ENCODE results near the gene C16orf46. TPM values are rescaled to one million over a fixed set of nuclear protein-coding genes. Genes with fewer than 3 reads are reported as not detected.

Gene C16orf46
- polyA plus RNA-seq, 1 of the 3 experiments (the other 2 are of a cell fraction): 1.5 TPM

GRCh38 chr16:81035398-81035974 lies 41.6 kb downstream of the C16orf46 start, which contains the start of gene ATMIN (continued):
- TF ChIP-seq POLR2AphosphoS5 (IDR thresholded peaks at IDR 0.05; ENCODE audit: low read depth, low read length) (no peak; the same call in 1 of the 2 replicates), FOXM1 (IDR thresholded peaks at IDR 0.05; ENCODE audit: low read depth) (no peak), RCOR1 (IDR thresholded peaks at IDR 0.05; ENCODE audit: low read length) (peak; percentile 32; the same call in 1 of the 2 replicates), USF1 (IDR thresholded peaks at IDR 0.05; ENCODE audit: borderline replicate concordance, low read depth) (no peak), RXRA (IDR thresholded peaks at IDR 0.05; ENCODE audit: borderline replicate concordance, low read depth) (no peak), TCF12 (IDR thresholded peaks at IDR 0.05) (no peak), FOSL2 (IDR thresholded peaks at IDR 0.05; ENCODE audit: borderline replicate concordance, low read depth) (no peak), ZBTB33 (IDR thresholded peaks at IDR 0.05; ENCODE audit: borderline replicate concordance, low read depth) (no peak), ELF1 (IDR thresholded peaks at IDR 0.05) (no peak)

- WGBS (ENCODE audit: low lambda C conversion rate): 91% methylated on average over 11 of the region's 11 CpGs
- peaks cover 14 to 17% of the 10 kb centered on the region in 2 experiments for H3K36me3 ChIP-seq (replicated peaks in 1 of 2; ENCODE audit: control insufficient read depth in 1 of 2, insufficient read depth in 2 of 2, low read length in 1 of 2)
- H4K20me1 ChIP-seq (ENCODE audit: insufficient read depth): no peaks in the 10 kb centered on the region
- no peaks in the 10 kb centered on the region for H3K4me1 ChIP-seq (ENCODE audit: control insufficient read depth in 1 of 2, insufficient read depth in 2 of 2, low read depth in 1 of 2, low read length in 1 of 2)
- no peaks in the 10 kb centered on the region for H3K9me3 ChIP-seq
- POLR2A ChIA-PET: interaction anchor here (1.0 kb wide), 1 partner anchor 47 kb away, joined by 3 read pairs; the partner anchor contains the start of gene C16orf46
- peaks cover 7% of the 10 kb centered on the region for H3F3A ChIP-seq (replicated peaks; ENCODE audit: insufficient read depth)
- CTCF ChIA-PET: interaction anchor here (0.9 kb wide), 1 partner anchor 50 kb away, joined by 3 read pairs; no protein-coding TSS in a partner anchor
- H3K27me3 ChIP-seq (ENCODE audit: insufficient read depth): no peaks in the 10 kb centered on the region
- no peak overlapping the region for H3K4me3 ChIP-seq (ENCODE audit: low read depth in 2 of 2, low read length in 1 of 2)
- H3K4me2 ChIP-seq: no peak overlapping the region
- H3K27ac ChIP-seq (ENCODE audit: low read depth in 2 of 2, low read length in 1 of 2): no peak overlapping the region
- H3K9ac ChIP-seq: no peak overlapping the region
- no peak for DNase-seq
- no peaks in the 10 kb centered on the region for H3K79me2 ChIP-seq (ENCODE audit: insufficient read depth)
- H2AFZ ChIP-seq (ENCODE audit: low read depth): no peak overlapping the region
- H3K9me2 ChIP-seq: no peaks in the 10 kb centered on the region
- TF ChIP-seq SIN3A (IDR thresholded peaks at IDR 0.05; ENCODE audit: borderline replicate concordance, low read depth, low read length) (no peak), USF1 (IDR thresholded peaks at IDR 0.05; ENCODE audit: borderline replicate concordance, low read depth) (no peak), RCOR1 (IDR thresholded peaks at IDR 0.05; ENCODE audit: low read length) (no peak), TCF12 (IDR thresholded peaks at IDR 0.05) (no peak), FOXJ3 (CRISPR knock-in tag; IDR thresholded peaks at IDR 0.05) (no peak), EZH2phosphoT487 (IDR thresholded peaks at IDR 0.05; ENCODE audit: borderline replicate concordance, low read depth) (no peak), SMC3 (IDR thresholded peaks at IDR 0.05; ENCODE audit: low read depth, low read length) (no peak), RAD21 (IDR thresholded peaks at IDR 0.05; ENCODE audit: low read length) (no peak), FOSL2 (IDR thresholded peaks at IDR 0.05; ENCODE audit: borderline replicate concordance, low read depth) (no peak), IRF3 (IDR thresholded peaks at IDR 0.05; ENCODE audit: low read depth, low read length) (no peak), ELF1 (IDR thresholded peaks at IDR 0.05) (no peak)
- TF ChIP-seq, protein P1, sequence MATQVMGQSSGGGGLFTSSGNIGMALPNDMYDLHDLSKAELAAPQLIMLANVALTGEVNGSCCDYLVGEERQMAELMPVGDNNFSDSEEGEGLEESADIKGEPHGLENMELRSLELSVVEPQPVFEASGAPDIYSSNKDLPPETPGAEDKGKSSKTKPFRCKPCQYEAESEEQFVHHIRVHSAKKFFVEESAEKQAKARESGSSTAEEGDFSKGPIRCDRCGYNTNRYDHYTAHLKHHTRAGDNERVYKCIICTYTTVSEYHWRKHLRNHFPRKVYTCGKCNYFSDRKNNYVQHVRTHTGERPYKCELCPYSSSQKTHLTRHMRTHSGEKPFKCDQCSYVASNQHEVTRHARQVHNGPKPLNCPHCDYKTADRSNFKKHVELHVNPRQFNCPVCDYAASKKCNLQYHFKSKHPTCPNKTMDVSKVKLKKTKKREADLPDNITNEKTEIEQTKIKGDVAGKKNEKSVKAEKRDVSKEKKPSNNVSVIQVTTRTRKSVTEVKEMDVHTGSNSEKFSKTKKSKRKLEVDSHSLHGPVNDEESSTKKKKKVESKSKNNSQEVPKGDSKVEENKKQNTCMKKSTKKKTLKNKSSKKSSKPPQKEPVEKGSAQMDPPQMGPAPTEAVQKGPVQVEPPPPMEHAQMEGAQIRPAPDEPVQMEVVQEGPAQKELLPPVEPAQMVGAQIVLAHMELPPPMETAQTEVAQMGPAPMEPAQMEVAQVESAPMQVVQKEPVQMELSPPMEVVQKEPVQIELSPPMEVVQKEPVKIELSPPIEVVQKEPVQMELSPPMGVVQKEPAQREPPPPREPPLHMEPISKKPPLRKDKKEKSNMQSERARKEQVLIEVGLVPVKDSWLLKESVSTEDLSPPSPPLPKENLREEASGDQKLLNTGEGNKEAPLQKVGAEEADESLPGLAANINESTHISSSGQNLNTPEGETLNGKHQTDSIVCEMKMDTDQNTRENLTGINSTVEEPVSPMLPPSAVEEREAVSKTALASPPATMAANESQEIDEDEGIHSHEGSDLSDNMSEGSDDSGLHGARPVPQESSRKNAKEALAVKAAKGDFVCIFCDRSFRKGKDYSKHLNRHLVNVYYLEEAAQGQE (IDR thresholded peaks at IDR 0.05; ENCODE audit: low read depth, low read length): no peak
- TF ChIP-seq, protein P2, sequence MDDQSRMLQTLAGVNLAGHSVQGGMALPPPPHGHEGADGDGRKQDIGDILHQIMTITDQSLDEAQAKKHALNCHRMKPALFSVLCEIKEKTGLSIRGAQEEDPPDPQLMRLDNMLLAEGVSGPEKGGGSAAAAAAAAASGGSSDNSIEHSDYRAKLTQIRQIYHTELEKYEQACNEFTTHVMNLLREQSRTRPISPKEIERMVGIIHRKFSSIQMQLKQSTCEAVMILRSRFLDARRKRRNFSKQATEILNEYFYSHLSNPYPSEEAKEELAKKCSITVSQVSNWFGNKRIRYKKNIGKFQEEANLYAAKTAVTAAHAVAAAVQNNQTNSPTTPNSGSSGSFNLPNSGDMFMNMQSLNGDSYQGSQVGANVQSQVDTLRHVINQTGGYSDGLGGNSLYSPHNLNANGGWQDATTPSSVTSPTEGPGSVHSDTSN (IDR thresholded peaks at IDR 0.05): no peak
Measured at GRCh38 chr16:81029930-81030604, 47.0 kb downstream of the C16orf46 start.

All from SK-N-SH (cell line).